HG02571 (cell line): ENCODE results near the gene LRRC31.
A peak's percentile ranks its signal among the peaks of the same experiment; 100 is the strongest.

ENCODE experiments used
- ATAC-seq: cut with Tn5 transposase; IDR thresholded peaks from one replicate; pipeline ENCODE4 v1.9.1; 2021; ENCODE audit warnings: mild to moderate bottlenecking, moderate library complexity; ENCODE audit not compliant: unreplicated experiment

LRRC31 gene

GRCh38 chr3:169864270-169864669 is 5.5 kb downstream of the LRRC31 start:
- ATAC-seq: no peak

DNA sequence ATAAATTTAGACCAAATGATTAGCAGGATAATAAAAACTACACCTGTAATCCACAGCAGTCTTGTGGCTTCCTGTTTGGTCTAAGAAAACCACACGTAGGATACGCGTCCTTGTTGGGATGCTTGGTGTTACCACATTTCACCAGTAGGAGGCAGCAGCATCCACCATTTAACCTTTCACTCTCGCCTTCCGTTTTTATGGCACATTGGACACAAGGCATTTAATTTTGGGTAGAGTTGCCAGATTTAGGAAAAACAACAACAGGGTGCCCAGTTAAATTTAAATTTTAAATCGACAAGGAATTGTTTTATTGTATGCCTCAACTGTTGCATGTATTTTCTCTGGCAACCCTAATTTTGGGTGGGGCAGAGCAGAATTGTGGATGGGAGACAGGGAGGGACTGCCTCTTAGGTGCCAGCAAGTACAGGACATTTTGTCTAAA is 6.3 kb downstream of the LRRC31 start:
- ATAC-seq: peak; percentile 66

DNA sequence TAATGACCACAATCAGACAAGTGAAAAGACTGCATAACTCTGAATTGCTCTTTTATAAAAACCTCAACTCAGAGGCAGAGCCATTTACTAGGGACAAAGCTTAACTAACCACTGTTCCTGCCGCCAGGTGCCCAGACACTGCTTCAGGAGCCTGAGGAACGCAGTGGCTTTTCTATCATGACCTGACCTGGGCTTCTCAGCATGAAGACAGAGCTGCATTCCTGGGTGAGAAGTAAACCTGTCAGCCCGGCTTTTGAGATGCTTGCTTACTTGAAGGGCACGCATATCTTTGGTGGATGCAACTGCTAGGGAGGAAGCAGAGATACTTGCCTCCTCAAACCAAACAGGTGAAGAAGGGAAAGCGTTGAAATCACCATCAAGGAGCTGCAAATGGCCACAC is 7.9 kb downstream of the LRRC31 start:
- ATAC-seq: no peak

- no peak for ATAC-seq
Measured at GRCh38 chr3:169857811-169858210, 11.9 kb downstream of the LRRC31 start.

GRCh38 chr3:169855514-169855913 is 14.2 kb downstream of the LRRC31 start:
- ATAC-seq: no peak

DNA sequence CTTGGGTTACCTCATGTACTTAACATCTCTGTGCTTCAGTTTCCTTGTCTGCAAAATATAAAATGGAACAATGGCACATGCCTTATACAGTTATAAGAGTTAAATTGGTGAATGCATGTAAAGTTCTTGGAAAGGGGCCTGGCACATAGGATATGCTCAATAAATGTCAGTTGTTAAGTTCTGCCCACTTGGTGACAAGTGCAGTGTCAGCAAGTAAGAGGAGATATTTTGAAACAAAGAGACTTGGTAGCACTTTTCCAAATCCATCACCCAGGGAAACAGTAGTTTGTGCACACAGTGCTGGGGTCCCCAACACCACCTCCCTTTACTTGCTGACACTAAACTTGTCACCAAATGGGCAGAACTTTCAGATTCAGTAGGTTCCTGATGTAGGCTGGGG is 19.1 kb downstream of the LRRC31 start:
- no peak for ATAC-seq

- ATAC-seq: no peak
Measured at GRCh38 chr3:169848741-169849140, 21.0 kb downstream of the LRRC31 start.

DNA sequence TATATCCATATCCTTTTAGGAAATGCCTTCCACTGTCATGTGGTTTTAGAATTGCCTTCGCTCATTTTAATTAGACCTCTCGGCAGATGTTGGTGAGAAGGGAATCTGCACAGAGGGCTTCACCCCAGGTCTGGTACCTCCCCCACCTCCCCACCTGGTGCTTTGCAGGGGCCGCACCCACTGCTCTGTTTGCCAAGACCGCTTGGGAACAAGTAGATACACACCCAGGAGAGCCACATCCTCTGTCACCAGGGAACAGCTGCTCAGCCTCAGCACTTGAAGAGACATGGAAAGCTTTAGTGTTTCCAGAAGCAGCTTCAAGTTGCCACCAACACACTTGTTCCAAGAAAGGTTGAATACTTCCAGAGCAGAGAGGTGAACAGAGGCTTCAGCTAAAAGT is 21.8 kb downstream of the LRRC31 start:
- no peak for ATAC-seq

GRCh38 chr3:169846458-169847193 is 23.1 kb downstream of the LRRC31 start:
- ATAC-seq: peak; percentile 85

DNA sequence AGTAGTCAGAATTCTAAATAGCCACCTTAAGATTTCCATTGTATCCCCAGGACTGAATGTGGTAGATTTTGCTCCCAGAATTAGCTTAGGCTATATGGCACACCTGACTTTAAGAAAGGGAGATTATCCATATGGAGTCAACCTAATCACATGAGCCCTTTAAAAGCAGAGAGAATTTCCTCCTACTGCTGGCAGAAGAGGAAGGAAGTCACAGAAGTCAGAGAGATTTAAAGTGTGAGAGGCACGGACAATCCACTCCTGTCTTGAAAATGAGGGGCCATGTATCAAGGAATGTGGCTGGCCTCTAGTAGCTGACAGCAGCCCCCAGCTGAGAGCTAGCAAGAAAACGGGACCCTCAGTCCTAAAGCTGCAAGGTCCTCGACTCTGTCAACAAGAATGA is 26.8 kb downstream of the LRRC31 start:
- no peak for ATAC-seq

DNA sequence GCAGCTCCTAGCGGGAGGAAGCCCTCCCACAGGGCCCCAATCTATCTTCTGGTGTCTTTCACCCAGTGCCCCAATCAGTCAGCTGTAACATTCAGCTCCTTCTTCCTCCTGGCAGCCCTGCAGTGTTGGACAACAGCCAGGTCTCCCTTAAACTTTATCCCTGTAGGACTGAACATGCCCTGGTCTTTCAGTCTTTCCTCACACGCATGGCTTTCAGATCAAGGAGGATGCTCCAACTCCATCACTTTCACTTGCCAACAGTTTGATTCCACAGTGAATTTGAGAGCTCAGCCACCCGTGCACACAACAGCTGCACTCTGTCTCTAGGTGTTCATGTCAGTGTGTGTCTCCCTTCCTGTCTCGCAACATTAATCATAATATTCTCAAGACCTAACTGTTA is 28.6 kb downstream of the LRRC31 start:
- no peak for ATAC-seq

DNA sequence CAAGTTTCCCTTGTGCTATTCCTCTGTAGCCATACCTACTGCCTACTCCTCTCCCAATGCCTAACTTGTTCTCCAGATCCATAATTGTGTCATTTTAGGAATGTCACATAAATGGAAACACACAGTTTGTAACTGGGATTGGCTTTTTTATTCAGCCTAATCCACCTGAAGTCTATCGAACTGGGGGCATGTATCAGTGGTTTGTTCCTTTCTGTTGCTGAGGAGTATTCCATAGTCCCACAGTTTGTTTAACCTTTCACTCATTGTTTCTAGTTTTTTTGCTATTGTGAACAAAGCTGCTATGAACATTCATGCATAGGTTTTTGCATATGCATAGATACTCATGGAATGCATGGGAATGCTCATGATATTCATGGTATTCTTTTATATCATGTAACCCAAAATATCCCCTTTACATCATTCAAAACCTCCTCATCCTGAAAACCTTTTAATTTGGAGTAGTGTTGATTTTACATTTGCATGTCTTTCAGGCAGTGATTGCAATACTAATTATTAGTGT is 31.2 kb downstream of the LRRC31 start:
- ATAC-seq: no peak

GRCh38 chr3:169836942-169837275 is 32.8 kb downstream of the LRRC31 start:
- no peak for ATAC-seq

DNA sequence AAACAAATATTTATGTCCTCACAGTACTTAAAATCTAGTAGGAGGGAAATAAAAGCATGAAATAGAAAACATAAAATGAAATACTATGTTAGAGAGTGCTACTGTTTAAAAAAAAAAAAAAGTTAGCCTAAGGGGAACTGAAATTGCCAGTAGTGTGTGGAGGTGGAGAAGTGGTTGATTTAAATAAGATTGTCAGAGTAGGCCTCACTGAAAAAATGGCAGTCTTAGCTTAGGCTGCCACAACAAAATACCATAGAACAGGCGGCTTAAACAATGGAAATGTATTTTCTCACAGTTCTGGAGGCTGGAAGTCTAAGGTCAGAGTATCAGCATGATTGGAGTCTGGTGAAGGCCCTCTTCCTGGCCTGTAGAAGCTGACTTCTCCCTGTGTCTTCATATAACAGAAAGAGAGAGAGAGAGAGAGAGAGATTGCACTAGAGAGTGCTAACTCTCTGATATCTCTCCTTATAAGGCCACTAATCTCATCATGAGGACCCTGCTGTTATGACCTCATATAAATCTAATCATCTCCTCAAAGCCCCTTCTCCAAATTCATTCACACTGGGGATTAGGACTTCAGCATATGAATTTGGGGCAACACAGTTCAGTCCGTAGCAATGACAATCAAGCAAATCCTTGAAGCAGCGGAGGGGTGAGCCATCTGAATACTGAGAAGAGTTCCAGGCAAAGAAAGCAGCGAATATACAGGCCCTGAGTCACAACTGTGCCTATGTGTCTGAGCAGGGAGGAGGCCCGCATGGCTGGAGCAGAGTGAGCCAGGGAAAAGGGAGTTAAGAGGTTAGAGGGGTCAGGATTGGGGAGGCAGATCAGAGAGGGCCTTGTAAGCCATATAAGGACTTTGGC is 33.4 kb downstream of the LRRC31 start:
- peak; percentile 90 for ATAC-seq

GRCh38 chr3:169835533-169835932 is 34.2 kb downstream of the LRRC31 start:
- peak; percentile 6 for ATAC-seq

DNA sequence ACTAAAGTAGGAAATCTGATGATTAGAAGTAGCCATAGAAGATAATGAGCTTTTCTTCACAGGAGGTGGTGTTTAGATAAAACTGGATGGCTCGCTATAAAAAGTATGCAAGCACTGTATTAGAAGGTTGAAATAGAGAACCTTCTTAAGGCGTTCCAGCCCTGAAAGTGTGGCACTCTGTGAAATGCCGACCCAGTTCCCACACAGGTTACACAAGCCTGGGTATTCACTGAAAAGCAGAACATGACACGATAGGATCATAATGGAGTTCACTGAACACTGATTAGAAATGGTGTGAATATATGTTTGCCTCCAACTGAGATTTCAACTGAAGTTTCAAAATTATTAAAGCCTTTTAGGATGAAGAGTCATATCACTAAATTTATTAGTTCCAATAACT is 42.0 kb downstream of the LRRC31 start:
- ATAC-seq: no peak

- no peak for ATAC-seq
Measured at GRCh38 chr3:169825316-169825715, 44.4 kb downstream of the LRRC31 start.

GRCh38 chr3:169822983-169823382 is 46.8 kb downstream of the LRRC31 start:
- no peak for ATAC-seq

DNA sequence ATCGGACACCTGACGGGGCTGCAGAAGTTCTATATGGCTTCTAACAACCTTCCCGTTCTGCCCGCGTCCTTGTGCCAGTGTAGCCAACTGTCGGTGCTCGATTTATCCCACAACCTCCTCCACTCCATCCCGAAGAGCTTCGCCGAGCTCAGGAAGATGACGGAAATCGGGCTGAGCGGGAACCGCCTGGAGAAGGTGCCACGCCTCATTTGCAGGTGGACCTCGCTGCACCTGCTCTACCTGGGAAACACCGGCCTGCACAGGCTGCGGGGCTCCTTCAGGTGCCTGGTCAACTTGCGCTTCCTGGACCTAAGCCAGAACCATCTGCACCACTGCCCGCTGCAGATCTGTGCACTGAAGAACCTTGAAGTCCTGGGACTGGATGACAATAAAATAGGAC is 47.2 kb downstream of the LRRC31 start:
- no peak for ATAC-seq

- ATAC-seq: no peak
Measured at GRCh38 chr3:169822091-169822490, 47.6 kb downstream of the LRRC31 start.

DNA sequence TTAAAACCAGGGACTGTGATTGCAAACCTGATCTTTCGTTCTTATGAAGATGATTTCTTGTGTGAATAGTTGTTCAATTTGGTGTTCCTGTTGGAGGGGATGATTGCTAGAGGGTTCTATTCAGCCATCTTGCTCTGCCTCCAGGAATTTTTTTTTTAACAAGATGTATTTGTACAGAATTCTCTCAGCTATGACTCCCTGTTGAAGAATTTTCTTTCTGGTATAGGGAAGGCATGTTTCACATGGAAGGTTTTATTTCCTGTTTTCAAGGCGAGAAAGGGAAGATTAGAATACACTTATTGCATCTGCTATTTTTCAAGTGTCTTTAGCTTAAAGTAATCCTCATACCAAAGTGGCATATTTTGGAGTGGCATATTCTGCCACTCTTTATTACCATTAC is 51.4 kb downstream of the LRRC31 start:
- no peak for ATAC-seq

DNA sequence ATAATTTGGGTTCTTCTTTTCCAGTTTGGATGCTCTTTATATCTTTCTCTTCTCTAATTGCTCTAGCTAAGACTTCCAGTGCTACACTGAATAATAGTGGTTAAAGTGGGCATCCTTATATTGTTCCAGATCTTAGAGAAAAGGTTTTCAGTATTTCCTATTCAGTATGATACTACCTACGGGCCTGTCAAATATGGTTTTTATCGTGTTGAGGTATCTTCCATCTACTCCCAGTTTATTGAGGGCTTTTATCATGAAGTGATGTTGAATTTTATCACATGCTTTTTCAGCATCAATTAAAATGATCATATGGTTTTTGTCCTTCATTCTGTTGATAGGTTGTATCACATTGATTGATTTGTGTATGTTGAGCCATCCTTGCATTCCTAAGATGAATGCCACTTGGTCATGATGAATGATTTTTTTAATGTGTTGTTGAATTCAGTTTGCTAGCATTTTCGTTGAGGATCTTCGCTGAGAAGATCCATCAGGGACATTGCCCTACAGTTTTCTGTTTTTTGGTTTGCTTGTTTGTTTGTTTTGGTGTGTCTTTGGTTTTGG is 54.1 kb downstream of the LRRC31 start:
- ATAC-seq: no peak
